ENCODE measurements around the gene PRELP.

- TF ChIP-seq ZC3H10 (CRISPR knock-in tag; IDR thresholded peaks at IDR 0.05) (no peak), CSDC2 (CRISPR knock-in tag; IDR thresholded peaks at IDR 0.05) (no peak), PATZ1 (CRISPR knock-in tag; IDR thresholded peaks at IDR 0.05; ENCODE audit: borderline replicate concordance) (no peak), RARB (CRISPR knock-in tag; IDR thresholded peaks at IDR 0.05) (no peak), ESRRG (CRISPR knock-in tag; IDR thresholded peaks at IDR 0.05) (no peak), ZFP3 (CRISPR knock-in tag; IDR thresholded peaks at IDR 0.05) (no peak), CREB5 (CRISPR knock-in tag; IDR thresholded peaks at IDR 0.05; ENCODE audit: low read depth) (no peak), ZNF8 (CRISPR knock-in tag; IDR thresholded peaks at IDR 0.05) (no peak), PPARA (CRISPR knock-in tag; IDR thresholded peaks at IDR 0.05; ENCODE audit: borderline replicate concordance) (no peak), ZFP30 (CRISPR knock-in tag; IDR thresholded peaks at IDR 0.05) (no peak)
These were observed 17.5 kb upstream of the PRELP start for GRCh38 chr1:203458078-203458477.

Data from SK-N-SH treated with all-trans-retinoic acid at 6 μM for 48 hours (cell line).